Renal pelvis (tissue), 4 donors: ENCODE results near the gene COL8A1. TPM values are rescaled to one million over a fixed set of nuclear protein-coding genes. Genes with fewer than 3 reads are reported as not detected.
"Not testable (repeated sequence)": the region's sequence is repeated elsewhere in the genome, so short reads cannot be mapped to it uniquely, and the experiment has no call there.

Experiments used
- DNase-seq: peaks from one replicate; pipeline ENCODE4 v3.0.0-alpha.2; 2013
- polyA plus RNA-seq, 3 donors: library from polyadenylated mRNA; unstranded; fragments of 120-200 nt; gene quantifications; one replicate each; pipeline ENCODE4 v1.2.1, GENCODE V29; 2013; ENCODE audit not compliant: insufficient read length in 3 of 3

COL8A1 gene
- polyA plus RNA-seq, 3 donors, result 1.9 to 6.0 (median 4.0) TPM

GRCh38 chr3:99706410-99706809 lies 68.0 kb downstream of the COL8A1 start:
- no peak for DNase-seq

- no peak for DNase-seq
These were observed 69.9 kb downstream of the COL8A1 start for GRCh38 chr3:99708207-99708745.

- DNase-seq, result no peak
These were observed 71.3 kb downstream of the COL8A1 start for GRCh38 chr3:99709686-99710085.

- DNase-seq, result no peak
These were observed 71.7 kb downstream of the COL8A1 start for GRCh38 chr3:99710094-99710493.

GRCh38 chr3:99711351-99711750 lies 73.0 kb downstream of the COL8A1 start:
- no peak for DNase-seq

GRCh38 chr3:99712291-99712954 lies 74.0 kb downstream of the COL8A1 start:
- DNase-seq, result no peak

GRCh38 chr3:99713440-99713839 lies 75.0 kb downstream of the COL8A1 start:
- no peak for DNase-seq

DNA sequence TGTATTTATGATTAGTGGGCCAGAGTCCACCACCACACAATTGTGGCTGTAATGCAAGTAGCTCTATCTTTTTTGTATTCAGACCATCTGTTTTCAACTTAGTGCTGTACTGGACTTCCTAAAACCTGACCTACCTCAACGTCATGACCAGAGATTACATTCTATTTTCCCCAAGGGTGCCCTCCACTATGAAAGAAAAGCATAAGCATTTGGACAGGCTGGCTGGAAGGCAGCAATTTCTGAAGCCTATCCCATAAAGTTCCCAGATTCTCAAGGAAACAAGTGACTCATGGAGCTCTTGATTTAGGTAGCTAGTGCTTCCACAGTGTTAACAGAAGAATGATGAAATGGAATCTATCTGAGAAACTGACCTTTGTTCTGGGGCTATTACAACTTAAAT lies 75.8 kb downstream of the COL8A1 start:
- peak; percentile 33 for DNase-seq

- DNase-seq, result no peak
These were observed 76.2 kb downstream of the COL8A1 start for GRCh38 chr3:99714575-99714974.

- no peak for DNase-seq
These were observed 78.1 kb downstream of the COL8A1 start for GRCh38 chr3:99716463-99716995.

- no peak for DNase-seq
These were observed 82.7 kb downstream of the COL8A1 start for GRCh38 chr3:99720985-99721632.

DNA sequence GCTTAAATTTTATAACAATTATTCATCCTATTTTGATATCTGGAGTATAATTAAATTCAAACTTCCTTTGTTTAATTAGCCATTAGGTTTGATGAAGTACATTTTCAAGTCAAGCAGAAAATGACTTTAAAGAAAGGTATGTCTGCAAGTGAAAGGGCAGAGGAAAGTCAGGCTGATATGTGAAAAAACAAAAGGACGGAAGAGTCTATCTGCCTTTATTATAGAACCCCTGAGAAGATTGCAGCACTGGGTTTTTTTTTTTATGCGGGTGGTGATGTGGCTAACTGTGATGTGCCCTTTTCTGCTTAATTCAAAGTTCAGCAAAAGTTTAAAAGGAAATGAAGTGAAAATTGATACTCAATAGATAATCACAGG lies 83.2 kb downstream of the COL8A1 start:
- no peak for DNase-seq

- DNase-seq, result no peak
These were observed 85.9 kb downstream of the COL8A1 start for GRCh38 chr3:99724276-99724675.

DNA sequence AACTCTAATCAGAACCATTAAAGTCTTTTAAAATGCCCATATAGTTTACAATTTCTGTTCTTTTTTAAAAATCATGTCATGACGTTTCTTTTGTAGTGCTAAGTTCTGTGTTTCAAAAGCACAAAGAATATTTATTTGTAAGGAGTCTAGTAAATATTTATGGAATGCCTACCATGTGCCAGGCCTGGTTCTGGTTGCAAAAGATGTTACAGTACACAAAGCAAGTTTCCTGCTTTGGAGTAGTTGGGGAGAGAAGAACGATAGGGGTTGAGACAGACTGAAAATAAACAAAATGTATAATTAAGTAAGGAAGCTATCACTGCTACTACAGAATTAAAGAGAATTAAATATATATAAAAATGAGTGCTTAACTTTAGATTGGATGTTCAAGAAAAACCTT lies 92.5 kb downstream of the COL8A1 start:
- DNase-seq, result no peak

DNA sequence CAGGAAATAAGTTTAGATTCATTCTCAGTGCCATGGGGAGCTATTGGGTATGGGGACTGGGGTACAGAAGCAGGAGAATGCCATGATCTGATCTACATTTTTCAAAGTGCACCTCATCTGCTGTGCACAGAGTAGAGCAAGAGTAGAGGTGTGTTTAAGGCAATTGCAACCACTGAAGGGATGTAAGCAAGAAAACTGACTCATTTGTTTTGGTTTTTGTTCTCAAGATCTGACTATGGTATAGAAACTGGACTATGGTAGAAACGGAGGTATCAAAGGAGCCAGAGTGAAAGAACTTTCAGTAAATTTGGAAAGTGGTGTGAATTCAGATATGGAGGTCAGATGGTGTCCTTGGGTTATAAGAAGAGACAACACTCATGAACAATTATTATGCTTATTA lies 93.1 kb downstream of the COL8A1 start:
- no peak for DNase-seq

DNA sequence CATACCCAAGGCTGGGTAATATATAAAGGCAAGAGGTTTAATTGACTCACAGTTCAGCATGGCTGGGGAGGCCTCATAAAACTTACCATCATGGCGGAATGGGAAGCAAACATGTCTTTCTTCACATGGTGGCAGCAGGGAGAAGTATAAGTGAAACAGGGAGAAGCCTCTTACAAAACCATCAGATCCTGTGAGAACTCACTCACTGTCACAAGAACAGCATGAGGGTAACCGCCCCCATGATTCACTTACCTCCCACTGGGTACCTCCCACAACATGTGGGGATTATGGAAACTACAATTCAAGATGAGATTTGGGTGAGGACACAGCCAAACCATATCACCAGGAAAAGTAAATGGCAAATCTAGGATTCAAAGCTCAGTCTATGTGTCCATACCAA lies 102.0 kb downstream of the COL8A1 start:
- DNase-seq, result not testable (repeated sequence)

DNA sequence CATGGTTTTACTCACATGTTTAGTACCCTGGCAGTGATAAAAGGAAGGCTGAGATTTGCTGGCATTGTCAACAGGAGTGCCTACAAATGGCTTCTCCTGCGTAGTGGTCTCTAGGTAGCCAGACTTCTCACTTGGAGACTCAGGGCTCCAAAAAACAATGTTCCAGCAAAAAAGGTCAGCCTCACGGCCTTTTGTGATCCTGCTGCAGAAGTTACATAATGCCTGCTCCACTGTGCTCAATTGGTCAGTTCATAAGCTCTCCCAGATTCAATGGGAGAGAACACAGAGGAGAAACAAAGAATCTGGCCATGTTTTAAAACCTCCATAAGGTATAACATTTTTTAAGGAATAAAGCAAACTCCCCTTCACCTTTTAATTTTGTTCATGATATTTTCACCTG lies 103.2 kb downstream of the COL8A1 start:
- no peak for DNase-seq

DNA sequence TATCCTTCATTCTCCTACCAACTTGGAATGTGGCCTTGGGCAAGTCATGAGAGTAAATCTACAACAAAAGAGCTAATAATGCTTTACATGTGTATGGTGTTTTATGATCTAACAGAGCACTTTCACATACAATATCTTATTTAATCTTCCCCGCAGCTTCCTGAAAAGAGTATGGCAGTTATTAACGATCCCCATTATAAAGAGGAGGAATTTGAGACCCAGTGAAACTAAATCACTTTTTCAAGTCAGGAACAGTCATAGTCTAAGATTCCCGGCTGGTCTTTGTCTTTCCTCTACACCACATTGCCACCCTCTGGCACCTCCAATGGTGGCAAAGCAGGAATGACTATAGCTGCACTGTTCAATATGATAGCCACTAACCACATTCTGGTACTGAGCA lies 109.5 kb downstream of the COL8A1 start:
- DNase-seq, result peak; percentile 26

GRCh38 chr3:99751649-99752048 lies 113.3 kb downstream of the COL8A1 start:
- DNase-seq, result no peak

DNA sequence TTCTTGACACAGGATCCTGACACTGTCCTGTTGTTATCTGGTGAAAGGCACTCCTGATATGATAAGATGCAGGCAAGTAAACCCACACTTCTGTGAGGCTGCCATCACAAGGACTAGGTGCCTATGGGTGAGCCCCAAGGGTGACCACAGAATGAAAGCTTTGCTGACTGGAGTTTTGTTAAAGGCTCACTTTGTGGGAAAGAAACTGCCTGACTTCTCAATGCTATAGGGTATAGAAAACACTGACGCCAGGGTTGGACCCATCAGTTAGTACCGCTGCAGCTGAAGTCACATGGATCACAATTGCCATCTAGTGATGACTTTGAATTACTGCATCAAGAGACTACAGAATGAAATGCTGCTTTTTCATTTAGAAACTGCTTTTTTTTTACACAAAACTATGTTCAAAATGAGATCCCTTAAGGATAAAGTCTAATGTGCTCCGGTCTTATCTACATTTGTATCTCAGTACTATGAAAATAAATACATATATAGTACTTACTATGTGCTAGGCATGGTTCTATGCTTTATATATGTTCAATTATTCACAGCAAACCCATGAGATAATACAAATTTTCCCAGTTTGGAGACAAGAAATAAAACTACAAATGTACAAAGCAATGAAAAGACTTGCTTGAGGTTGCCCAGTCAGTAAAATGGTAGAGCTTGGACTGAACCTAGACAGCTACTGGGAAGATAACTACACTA lies 115.0 kb downstream of the COL8A1 start:
- DNase-seq, result peak; percentile 65

DNA sequence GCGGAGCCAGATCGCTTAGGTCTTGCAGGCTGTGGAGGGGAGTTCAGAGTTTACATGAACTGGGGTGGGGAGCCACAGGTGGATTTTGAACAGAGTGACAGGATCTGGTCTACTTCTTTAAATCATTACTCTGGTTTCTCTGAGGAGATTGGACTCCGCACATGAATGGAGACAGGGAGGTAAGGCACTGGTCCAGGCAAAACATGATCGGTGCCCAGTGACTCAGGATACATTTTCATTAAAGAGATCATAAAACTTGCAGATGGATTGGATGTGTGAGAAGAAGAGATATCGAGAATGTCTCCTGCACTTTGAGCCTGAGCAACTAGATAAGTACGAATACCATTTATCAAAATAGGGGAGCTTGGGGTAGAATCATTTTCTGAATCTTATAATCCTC lies 117.4 kb downstream of the COL8A1 start:
- no peak for DNase-seq

GRCh38 chr3:99757966-99758365 lies 119.6 kb downstream of the COL8A1 start:
- DNase-seq, result no peak
